HG03469 (cell line): ENCODE measurements around the gene WNT2B.

Source experiments
- ATAC-seq: cut with Tn5 transposase; IDR thresholded peaks from one replicate; pipeline ENCODE4 v1.9.1; 2021; ENCODE audit warnings: mild to moderate bottlenecking, moderate library complexity, moderate number of reproducible peaks; ENCODE audit not compliant: unreplicated experiment

Gene WNT2B

DNA sequence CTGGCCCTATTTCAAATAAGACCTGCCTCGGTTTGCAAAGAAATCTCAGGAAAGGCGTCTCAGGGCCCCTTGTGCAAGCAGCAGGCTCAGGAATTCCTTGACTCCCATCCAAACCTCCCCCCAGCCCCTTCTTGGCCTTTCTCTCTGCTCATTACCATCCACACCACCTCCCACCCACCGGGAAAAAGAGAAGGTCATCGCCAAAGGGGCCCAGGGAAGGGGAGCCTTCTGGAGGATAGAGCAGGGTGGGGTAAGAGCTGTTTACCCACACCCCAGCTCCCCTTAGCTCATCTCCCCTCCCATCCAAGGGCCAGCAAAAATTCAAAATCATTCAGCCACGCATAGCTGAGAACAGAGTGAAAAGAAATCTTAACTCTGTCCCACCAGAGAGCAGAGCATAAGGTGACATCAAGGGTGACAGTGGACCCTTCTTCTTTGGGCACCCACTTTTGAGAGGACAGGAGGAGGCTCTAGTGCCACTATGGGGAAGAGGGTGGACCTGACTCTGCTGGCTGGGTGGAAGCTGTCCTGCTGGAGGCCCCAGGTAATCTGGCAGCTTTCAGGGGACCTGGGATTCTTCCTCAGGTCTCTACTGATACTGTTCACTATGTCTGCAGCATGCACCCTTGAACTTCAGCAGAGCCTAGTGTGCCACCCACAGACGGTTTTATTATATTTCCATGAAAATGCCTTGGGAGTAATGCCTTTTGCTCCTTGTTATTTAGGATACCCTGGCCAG lies 3.9 kb upstream of the WNT2B start:
- no peak for ATAC-seq

DNA sequence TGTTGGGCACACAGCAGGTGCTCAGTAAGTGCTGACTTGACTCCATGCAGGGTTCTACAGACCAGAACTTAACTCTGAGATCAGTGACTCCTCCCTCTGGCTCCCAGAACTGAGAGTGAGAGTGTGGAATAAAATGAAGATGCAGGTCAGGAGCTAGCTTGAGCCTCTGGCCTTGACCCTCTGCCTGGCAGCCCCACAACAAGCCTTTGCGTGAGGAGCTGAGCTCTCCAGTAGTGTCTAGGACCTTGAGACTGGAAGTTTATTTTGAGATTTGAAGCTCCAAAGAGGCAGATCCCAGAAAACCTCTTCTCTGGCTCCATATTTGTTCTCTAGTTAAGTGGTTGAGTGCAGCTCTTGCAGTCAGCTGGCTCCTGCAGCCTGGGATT lies 3.4 kb upstream of the WNT2B start:
- ATAC-seq = no peak

DNA sequence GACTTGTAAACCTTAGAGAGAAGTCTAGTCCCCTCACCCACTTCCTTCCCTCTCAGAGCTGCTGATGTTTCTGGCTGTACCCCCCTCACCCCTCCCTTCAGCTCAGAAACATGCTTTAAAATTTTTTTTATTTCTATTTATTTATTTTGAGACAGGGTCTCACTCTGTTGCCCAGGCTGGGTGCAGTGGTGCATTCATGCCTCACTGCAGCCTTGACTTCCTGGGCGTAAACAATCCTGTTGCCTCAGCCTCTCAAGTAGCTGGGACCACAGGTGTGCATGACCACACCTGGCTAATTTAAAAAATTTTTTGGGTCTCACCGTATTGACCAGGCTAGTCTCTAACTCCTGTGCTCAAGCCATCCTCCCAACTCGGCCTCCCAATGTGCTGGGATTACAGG lies 2.9 kb upstream of the WNT2B start:
- no peak for ATAC-seq

DNA sequence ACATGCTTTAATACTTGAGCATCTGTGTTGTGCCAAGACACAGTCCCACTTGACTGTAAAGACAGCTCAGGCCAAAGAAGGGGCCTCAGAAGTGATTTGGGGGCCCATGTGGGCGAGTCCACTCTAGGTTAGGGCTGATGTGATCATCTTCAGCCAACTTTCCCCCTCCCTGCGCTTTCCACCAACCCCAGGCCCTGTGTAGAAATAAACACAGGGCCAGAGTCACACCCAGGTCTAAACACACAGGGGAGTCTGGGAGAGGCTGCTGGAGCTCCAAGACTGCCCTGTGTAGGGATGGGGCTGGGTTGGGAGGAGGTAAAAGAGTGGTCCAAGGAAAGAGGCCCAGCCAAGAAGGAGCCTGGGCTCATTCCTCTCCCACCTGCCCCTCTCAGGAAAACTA lies 2.5 kb upstream of the WNT2B start:
- ATAC-seq = no peak

DNA sequence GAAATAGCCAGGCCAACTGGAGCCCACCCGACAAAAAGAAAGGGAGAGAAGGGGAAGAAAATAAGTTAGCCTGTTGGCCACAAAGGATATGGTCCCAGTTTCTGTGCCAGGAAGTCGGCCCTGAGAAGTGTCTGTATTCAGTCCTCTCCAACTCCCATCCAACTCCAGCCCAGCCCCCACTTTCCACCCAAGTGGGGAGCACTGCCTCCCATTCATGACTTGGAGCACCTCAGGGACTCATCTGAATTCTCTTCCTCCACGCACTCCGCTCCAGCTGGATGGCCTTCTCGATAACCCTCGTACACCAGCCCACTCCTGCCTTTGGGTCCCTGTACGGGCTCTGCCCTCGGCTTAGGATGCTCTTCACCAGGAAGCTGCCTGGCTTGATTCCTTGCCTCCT lies 2.0 kb upstream of the WNT2B start:
- ATAC-seq = no peak

DNA sequence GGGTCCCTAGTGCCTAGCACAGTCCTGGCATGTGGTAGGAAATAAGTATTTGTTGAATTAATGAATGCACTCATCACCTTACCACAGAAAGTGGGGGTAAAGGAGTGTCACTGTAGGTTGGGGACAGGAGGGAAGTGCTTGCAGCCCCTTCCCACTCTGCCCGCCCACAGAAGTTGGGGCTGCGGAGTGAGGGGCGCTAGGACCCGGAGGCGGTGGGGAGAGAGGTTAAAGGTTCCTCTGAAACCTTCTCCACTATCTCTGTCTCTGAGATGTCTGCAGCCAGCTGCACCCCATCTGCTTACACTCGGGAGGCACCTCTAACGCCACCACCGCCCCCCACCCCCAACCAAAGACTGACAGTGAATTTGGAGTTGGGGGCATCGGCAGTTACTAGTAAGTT lies 1.4 kb upstream of the WNT2B start:
- ATAC-seq = no peak

DNA sequence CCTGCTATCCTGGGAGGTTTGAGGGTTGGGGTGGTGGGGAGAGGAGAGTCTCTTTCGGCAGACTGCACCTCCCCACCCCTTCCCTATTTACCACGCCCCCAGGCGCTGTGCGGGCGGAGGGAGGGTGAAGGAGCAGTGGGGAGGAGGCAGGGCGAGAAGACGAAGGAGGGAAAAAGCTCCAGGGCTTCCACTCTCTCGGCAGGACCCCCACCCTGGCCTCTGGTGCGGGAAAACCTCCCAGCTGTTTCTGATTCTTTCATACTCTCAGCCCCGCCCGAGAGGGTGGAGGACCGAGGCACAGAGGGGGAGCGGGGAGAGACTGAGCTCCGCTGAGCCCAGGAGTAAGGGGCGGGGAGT lies 866 bp upstream of the WNT2B start:
- no peak for ATAC-seq

DNA sequence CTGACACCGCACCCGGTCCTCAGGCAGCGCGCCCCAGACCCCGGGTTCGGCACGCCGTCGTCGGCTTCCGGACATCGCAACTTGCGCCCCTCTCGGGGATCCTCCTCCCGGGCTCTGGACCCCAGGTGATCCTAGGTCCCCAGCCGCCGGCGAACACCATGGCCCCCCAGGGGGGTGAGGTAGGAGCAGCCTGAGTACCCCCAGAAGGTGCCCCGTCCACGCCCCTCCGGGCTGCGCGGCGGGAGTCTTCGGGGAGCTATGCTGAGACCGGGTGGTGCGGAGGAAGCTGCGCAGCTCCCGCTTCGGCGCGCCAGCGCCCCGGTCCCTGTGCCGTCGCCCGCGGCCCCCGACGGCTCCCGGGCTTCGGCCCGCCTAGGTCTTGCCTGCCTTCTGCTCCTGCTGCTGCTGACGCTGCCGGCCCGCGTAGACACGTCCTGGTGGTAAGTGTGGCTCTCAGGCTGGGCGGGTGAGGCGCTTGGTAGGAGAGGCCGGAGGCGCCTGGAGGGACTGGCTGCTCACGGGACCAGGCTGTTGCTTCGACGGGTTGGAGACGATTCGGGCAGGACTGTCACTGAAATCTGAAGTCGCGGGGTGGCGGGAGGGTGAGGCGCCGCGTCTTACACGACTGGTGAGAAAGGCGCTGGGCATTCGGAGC lies 367 bp downstream of the WNT2B start:
- no peak for ATAC-seq

DNA sequence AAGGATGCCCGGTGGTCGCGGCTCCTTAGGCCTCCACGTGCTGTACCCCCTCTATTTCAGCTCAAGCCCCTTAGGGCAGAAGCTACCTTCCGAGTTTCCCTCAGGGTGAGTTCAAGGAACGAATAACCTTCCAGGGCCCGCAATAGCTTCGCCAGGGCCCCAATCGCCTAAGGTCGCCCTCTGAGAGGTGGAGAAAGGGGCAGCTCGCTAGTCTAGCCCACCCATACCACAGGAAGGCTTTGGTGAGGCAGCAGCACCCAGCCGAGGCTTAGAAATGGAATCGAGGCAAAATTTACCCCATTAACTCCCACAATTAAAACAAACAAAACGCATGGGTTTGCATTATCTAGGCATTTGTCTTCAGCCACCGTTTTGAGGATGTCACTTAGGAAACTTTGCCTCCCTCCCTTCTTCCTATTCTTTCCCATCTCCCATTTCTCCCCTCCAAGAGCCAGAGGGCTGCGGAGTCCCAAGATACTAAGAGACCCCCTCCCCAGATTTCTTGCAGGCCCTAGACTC lies 954 bp downstream of the WNT2B start:
- ATAC-seq = no peak

DNA sequence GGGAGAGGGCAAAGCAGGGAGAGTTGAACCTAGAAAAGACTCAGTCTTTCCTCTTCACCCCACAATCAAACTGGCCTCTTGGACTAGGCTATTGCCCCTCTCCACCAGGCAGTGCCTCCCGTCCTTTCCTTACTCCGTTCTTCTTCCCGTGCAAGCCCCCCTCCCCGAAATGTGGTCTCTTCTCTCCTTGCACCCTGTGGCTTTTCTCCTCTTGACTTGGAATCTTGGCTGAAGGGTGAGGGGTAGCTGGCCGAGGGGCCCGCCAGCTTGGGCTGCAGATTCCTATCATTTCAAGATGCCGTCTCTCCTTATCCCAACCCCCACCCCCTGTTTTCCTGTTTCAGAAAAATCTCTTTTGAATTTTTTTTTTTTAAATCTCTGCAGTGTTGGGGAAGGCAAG lies 1.6 kb downstream of the WNT2B start:
- no peak for ATAC-seq

DNA sequence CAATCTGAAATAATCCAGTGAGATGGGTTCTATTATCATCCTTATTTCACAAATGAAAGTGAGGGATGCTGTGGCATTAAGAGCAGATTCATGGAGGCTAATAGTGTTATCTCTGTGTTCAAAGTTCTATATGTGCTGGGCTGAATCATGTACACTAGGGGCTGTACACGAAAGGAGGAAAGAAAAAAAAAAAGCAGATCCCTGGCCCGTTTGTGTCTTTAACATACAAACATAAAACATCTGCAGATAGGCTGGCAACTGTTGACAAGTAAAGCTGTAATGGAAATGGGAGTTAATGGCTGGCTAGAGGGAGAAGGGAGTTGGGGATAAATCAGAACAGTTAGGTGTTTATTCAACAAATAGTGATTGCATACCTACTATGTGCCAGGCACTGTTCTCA lies 3.1 kb downstream of the WNT2B start:
- no peak for ATAC-seq

DNA sequence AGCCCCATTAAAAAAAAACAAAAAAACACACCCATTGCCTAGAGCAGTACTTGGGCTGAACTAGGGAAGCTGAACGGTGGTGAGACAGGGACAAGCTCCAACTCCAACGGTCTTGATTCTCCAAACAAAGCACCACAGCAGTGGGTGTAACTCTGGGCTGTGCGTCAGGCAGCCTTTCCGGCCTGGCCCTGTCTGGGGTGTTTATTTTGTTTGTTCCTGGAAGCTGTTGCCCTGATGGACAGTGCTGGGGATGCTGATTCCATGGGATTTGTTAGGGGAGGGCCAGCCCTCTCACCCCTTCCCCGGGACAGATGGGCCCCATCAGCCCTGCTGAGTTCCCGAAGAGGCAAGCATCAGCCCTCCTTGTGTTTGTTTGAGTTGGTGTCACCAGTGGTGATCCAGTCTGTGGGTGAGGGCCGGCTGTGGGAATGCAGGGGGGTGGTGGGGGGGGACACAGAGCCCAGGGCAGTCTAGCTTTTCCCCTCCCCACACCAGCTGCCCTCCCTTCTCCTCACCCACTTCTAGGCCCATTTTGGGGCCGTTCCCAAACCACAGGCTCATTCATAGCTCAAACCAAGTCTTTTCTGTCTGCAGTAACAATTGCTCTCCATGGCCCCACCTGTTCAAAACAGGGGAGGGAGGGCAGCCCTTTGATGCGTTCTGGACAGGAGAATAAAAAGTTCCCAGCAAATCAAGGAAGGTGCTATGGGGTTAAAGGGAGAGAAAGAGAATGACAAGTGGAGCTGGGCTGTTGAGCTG lies 4.5 kb downstream of the WNT2B start:
- ATAC-seq = no peak

DNA sequence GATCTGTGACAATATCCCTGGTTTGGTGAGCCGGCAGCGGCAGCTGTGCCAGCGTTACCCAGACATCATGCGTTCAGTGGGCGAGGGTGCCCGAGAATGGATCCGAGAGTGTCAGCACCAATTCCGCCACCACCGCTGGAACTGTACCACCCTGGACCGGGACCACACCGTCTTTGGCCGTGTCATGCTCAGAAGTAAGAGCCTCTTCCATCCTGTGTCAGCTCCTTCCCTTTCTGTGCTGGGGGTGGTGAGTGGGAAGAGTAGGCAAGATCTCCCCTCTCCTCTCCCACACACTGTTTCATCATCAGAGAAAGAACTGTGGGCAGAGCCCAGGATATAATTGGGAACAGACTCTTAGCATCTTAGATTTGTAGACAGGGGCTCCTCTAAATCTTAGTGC lies 6.1 kb downstream of the WNT2B start:
- ATAC-seq = no peak

DNA sequence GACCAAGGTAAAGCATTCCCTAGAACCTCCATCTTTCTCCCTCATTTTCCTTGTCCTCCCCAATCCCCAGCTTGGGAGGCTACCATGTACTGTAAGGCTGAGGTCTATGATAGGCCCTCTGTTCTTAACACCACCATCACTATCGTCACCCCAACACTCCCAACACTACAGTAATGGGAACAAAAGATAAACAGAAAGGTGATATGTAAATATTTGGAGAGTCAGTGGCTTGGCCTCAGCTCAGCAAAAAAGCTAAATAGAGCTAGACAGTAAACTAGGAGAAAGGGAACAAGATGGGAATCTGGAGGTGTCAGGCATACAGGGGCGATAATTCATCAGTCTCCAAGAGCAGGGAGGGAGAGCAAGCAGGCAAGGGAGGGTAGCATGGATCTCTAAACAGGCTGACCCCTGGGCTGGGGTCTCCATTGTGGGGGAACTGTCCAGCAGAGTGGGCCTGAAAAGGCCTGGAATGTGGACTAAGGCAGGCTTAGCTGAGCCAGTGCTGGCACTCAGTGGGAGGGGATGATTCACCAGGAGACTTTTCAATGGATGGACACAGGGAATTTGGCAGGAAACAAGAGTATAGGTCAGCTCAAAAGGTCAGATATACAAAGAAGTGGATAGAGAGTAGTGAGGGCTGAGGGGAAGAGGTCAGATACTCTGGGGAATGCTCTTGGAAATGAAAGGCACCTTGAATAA lies 6.7 kb downstream of the WNT2B start:
- no peak for ATAC-seq

DNA sequence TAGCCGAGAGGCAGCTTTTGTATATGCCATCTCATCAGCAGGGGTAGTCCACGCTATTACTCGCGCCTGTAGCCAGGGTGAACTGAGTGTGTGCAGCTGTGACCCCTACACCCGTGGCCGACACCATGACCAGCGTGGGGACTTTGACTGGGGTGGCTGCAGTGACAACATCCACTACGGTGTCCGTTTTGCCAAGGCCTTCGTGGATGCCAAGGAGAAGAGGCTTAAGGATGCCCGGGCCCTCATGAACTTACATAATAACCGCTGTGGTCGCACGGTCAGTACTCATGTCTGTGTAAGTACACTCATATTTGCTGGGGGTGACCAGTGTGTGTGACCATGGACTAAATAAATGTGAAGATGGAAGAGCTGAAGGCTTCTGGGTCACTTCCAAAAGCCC lies 7.4 kb downstream of the WNT2B start:
- ATAC-seq = no peak

DNA sequence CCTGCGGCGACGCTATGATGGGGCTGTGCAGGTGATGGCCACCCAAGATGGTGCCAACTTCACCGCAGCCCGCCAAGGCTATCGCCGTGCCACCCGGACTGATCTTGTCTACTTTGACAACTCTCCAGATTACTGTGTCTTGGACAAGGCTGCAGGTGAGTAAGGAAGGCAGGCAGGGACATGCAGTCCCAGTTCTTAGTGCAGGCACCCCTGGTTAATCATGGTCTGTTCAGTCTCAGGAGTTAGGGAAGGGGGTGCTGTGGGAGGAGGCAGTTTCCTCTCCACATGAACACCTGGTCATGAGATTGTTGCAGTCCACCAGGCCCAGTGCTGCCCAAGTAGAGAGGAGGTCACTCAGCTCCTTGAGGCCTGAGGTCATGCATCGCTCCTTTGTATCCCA lies 8.5 kb downstream of the WNT2B start:
- no peak for ATAC-seq

DNA sequence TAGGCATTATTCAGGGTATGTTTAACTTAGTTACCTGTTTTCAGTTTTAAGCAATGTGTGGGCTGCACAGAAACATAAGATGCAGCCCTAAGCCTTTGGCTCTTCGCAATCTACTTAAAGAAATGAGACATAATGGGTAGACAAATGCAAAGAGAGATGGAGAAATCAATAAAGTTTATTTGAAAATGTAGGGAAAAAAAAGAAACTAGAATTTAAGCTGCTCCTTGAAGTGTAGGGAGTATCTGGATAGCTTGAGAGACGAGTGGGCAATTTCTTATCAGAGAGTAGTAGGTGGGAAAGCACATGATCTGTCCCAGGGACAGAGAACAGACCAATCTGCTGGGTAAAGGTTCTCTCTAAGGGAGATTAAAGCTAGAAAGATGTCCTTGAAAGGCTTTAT lies 8.9 kb downstream of the WNT2B start:
- ATAC-seq = no peak

DNA sequence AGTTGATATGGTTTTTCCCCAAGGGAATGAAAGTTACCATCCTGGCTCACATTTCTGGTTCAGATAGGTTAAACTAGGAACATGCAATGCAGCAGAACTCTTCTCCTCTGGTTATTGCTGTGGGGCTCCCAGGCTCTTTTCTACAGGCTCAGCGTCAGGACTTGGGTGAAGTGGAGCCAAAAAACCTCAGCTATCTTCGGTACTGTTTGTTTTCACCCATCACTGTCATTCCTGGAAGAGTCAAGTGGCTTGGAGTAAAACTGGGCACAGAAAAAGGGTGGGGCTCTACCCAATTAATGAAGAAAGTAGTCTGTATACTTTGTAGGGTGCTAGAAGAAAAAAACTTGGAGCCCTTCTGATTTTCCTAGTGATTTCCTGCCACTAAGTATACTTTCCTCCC lies 9.4 kb downstream of the WNT2B start:
- ATAC-seq = no peak

DNA sequence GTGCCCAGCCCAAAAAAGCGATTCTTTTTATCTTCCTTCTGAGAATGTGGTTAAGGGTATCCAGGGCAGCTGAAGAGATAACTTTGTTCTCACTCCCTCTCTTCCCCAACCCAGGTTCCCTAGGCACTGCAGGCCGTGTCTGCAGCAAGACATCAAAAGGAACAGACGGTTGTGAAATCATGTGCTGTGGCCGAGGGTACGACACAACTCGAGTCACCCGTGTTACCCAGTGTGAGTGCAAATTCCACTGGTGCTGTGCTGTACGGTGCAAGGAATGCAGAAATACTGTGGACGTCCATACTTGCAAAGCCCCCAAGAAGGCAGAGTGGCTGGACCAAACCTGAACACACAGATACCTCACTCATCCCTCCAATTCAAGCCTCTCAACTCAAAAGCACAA lies 11.4 kb downstream of the WNT2B start:
- no peak for ATAC-seq

DNA sequence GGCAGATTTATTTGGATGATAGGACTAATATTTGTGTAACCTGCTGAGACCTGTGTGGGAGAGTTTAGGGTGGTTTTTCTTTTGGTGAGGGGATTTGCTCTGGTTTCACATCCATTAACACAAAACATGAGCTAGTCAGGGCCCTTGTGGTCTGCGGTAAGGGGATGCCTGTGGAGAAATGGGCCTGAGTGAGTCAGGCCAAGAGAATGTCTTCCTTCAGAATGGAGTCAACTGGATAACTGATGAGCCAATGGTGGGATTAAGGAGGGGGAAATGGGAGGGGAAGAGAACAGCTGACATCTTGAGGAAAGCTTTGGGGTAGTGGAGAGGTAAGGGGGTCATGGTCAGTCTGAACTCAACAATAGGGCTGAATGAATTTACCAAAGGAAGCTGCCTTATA lies 13.9 kb downstream of the WNT2B start:
- ATAC-seq = no peak

DNA sequence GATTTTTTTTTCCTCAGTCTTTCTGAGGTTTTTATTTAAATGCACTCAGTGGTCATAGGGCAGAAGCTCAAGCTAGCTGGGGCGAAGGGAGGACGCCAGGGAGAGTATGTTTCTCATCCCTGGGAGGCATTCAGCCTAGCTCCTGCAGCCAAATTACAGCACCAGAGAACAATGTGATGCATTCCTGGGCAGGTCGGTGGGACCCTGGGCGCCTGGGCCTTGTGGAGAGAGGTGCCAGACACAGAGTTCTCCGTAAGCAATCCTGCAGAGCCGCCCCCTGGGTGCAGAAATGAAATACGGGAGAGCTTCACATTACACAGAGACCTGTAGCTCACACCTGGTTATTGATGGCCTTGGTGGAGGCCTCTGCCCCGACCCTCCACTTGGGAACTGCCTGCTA lies 15.5 kb downstream of the WNT2B start:
- ATAC-seq = no peak
